HG03521 (cell line): ENCODE measurements around the gene WSCD2.

Source experiments
- ATAC-seq: cut with Tn5 transposase; IDR thresholded peaks from one replicate; pipeline ENCODE4 v1.9.1; 2021; ENCODE audit warnings: mild to moderate bottlenecking, moderate library complexity; ENCODE audit not compliant: unreplicated experiment

The WSCD2 gene

DNA sequence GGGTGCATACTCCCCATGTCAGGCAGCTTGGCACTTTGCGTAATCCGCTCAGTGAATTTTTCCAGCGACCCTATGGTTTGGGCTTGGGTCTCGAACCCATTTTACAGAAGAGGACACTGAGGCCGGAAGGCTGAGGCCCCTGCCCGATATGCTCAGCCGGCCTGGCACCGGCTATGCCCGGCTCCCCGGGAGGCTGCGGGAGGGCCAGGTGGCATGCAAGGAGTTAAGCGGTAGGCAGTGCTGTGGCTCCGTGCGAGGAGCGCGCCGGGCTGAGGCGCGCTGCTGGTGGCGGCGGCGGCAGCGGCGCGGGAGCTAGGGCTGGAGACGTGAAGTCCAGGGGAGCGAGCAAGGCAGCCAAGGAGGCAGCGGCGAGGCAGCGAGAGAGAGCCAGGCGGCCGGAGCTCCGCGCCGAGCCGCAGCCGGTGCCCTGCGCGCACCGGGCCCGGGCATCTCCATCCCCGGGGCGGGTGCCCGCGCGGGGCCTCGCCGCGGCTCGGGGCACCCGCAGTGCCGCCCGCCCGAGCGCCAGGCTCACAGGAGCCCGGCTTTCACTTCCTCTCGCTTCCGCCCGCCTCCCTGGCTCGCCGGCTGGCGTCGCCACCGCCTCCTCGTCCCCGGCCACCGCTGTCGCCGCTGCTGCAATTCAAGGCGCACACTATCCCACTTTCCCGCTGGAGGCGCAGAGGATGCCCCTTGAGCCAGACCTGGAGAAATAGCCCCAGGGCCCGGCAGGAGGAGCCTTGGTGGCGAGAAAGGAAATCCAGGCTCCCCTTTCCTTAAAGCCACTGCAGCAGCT, at the start of gene WSCD2:
Gene WSCD2 (plus strand): TSS at position 272 of the 796 bp plus-strand sequence. CDS start 66,545 bp downstream, outside the sequence.
- no peak for ATAC-seq

- no peak for ATAC-seq
These were observed 49.4 kb upstream of the WSCD2 start for GRCh38 chr12:108079721-108080120.

- ATAC-seq = no peak
These were observed 48.7 kb upstream of the WSCD2 start for GRCh38 chr12:108080363-108080762.

DNA sequence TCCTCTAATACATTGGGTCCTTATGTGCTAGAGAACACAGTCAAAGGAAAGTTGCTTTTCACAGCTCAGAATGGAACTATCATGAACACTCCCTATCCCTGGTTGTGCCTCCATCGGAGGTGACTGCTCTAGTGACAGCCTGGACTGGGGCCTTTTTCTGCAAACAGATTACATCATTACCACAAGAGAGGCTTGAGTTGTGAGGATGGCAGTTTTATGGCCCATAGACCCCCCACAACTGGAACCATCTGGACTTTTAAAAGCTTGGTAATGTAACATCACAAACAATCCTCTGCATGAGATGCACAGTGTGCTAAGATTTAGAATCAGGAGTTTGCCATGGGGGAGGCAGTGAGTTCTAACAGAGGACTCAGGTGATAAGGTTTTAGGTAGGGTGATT, 46.6 kb upstream of the WSCD2 start:
- no peak for ATAC-seq

- no peak for ATAC-seq
These were observed 41.2 kb upstream of the WSCD2 start for GRCh38 chr12:108087900-108088299.

- ATAC-seq = no peak
These were observed 38.8 kb upstream of the WSCD2 start for GRCh38 chr12:108090107-108090899.

DNA sequence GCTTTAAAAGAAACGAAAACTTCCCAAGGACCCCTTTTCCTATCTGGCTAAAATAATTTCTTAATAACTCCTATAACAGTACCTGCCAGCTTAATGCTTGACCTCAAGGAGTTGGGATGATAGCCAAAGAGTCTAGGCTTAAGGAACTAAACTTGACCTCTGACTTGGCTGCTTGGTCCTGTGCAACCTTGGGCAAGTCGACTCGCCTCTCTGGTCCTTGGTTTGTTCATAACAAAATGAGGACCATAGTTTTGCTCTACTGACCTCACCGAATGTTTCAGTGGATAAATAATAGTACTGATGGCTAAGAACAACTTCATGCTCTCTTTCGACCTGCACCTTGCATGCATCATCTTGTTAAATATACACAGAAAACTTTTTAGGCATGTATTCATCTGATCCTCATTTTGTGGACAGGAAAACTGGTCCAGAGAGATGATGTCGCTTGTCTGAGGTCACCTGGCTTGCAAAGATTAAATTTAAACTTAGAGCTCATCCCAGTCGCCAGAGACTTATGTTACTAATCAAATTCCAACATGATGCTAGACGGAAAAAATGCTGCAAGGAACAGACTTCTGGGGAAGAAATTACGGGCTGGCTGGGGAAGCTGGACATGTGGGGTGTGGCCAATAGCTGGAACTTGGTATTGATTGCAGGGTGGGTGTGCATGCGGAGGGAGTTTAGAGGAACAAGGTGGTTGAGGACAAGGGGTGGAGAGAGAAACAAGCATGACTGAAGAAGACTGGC, 38.0 kb upstream of the WSCD2 start:
- no peak for ATAC-seq

DNA sequence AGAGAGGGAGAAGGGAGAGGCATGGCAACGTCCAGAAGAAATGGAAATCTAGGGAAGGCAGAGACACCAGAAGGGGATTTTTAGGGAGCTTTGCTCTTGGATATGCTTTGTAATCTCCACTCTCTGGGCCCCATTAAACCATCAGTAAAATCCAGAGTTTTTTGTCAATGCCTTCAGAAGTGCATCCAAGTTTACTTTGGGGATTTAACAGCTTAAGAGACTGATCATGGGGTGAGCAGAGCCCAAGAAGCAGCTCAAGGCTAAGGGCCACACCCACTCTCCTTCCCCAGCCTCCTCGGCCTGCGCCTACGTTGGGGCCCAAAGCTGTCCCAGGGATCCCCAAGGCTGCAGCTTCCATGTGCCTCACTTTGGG, 37.4 kb upstream of the WSCD2 start:
- ATAC-seq = no peak

GRCh38 chr12:108093209-108093608, 35.9 kb upstream of the WSCD2 start:
- ATAC-seq = no peak

DNA sequence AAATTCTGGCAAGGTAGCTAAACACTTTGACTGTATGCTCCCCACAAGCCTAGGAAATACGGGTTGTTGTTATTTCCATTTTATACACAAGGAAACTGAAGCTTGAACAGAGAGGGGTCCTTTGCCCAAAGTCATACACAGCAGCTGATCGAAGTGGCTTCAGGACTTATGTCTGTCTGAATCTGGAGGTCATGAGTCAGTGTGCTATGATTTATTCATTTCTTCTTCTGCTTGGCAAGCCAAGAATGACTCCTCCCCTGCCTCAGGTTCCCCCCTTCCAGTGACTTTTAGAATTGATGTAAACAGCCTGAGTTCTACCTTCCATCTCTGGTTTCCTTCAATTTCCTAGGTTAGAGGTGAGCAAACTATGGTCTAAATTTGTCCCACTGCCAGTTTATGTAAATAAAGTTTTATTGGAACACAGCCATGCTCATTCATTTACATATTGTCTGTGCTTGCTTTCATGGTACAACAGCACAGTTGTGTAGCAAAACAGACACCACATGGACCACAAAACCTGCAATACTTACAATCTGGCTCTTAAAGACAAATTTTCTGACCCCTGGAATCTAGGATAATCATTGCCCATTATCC, 34.9 kb upstream of the WSCD2 start:
- ATAC-seq = no peak

DNA sequence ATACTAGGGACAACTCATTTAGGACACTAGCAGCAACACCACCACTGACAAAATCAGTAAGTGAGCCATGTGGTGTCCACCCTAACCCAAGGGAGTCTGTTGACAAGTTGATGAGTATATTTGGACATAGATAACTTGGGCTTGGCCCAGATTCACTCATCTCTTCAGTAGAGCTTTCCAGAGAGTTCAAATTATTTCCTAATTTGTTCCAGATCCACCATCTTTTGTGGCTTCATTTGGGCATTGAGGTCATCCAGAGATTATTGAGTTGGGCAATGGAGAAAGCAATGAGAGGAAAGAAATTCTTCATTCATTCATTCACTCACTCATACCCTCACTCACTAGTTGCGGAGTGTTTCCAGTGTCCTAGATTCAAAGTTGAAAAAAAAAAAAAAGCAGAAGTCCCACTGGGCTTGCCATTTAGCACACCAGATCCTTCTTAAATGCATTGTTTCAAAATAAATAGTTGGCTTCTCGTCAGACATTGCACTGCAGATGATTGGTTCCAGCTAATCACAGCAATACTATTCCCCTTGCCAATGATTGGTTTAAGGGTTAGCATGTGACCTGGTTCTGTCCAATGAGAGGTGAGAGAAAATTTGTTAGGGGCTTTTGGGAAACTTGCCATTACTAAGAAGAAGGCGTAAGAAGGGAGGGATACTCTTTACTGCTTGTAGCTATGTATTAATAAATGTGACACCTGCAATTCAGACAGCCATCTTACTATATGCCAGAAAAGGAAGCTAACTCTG, 31.8 kb upstream of the WSCD2 start:
- no peak for ATAC-seq

DNA sequence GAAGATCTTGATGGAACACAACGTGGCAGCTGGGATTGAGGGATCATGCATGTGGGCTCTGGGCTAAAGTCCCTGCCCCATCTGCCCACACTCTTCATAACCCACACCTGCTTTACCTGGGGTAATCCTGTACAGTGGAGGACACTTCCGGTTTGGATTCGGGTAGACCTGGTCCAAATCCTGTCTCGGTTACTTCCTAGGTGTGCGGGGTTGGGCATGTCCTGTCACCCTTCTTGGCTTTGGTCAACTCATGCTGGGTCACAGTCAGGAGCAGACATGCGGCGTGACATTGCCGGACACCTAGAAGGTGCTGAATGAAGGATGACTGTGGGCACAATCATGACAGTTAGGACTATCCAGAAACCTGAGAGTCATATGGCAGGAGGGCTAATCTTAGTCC, 30.7 kb upstream of the WSCD2 start:
- ATAC-seq = no peak

DNA sequence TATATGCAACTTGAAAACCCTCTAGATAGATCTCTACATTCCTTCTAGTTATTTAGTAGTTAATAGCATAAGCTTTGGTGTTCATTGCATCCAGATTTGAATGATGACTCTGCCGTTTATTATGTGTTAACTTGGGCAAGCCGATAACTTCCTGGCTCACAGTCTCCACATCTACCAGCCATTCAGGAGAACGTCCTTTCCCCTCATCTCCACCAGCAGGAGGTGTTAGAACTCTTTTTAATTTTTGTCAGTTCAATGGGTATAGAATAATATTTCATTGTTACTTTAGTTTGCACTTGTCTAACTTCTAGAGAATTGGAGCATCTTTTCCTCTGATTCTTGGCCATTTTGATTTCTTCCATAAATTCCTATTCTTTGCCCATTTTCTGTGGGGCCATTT, 30.0 kb upstream of the WSCD2 start:
- no peak for ATAC-seq

GRCh38 chr12:108099778-108100489, 29.2 kb upstream of the WSCD2 start:
- no peak for ATAC-seq

- ATAC-seq = no peak
These were observed 27.4 kb upstream of the WSCD2 start for GRCh38 chr12:108101605-108102175.

GRCh38 chr12:108102363-108102762, 26.7 kb upstream of the WSCD2 start:
- no peak for ATAC-seq

DNA sequence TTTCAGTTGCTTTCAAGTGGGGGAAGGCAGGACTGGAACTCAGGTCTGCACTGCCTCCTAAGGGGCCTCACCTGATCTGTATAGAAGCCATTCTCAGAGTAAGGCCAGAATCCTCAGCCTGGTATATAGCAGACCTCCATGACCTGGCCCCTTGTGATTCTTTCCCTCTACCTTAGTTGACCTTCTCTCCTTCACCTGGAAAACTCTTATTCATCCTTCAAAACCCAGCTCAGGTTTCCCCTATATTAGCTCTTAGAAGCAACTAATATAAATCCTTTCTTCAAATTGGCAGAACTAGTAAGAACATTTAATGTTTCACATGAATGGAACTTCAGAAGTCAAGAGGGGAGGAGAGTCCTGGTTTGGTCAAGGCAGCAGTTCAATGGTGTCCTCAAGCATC, 26.0 kb upstream of the WSCD2 start:
- ATAC-seq = no peak

DNA sequence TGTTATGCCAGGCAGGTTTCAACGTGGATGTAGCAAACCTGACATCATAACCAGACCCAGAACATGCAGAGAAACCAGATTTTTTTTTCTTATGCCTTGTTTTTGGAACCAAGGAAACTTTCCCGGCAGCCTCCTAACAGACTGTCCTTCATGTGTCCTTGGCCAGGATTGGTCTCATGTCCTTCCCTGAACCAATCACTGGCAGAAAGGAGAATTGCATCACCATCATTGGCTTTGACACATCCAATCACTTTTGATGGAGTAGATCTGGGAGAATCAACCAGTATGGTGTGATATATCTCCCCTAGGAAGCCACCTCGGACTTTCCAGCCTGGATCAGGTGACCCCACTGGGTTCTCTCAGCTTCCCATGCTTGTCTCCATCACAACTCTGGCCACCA, 25.6 kb upstream of the WSCD2 start:
- no peak for ATAC-seq

DNA sequence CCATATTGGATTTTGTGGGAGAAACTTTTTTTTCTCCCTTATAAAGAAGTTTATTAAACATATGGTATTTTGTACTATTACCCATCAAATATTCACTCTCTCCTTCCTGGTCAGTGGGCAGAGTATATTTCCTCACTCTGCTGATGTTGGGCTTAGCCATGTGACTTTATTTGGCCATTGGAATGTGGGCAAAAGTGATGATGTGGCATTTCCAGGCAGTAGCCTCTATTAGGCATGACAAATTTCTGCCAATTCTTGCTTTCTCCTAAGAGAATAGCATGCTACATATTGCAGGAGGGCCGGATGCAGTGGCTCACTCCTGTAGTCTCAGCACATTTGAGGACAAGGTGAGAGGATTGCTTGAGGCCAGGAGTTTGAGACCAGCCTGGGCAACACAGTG, 24.4 kb upstream of the WSCD2 start:
- ATAC-seq = no peak

GRCh38 chr12:108106599-108106998, 22.5 kb upstream of the WSCD2 start:
- ATAC-seq = no peak
